Endothelial cell of umbilical vein (primary cell): ENCODE data around the gene HPGDS. TPM values are rescaled to one million over a fixed set of nuclear protein-coding genes. Genes with fewer than 3 reads are reported as not detected.

Source experiments
- BruUV-seq: library from RNA; stranded (reverse); fragments of 400-500 nt; replicated peaks from 2 replicates; lab custom pipeline; 2021; lab: Mats Ljungman, UMichigan
- CTCF ChIA-PET: fragments of 300-600, 350-600 bp; sonication (Branson Sonifier 250); formaldehyde crosslinking; loops from one replicate; lab custom pipeline; 2021; ENCODE audit warnings: antibody characterized with exemption, inconsistent platforms; lab: Charles Lee
- POLR2A ChIA-PET: fragments of 300-600, 350-600 bp; sonication (Branson Sonifier 250); formaldehyde crosslinking; loops from one replicate; lab custom pipeline; 2021; ENCODE audit warnings: antibody characterized with exemption, inconsistent platforms; lab: Charles Lee
- DNase-seq: peaks from one replicate; pipeline ENCODE4 v3.0.0-alpha.2; 2011; ENCODE audit warnings: low read depth, low spot score
- FAIRE-seq: peaks from 2 replicates; lab custom pipeline; 2011; peaks lifted over from hg19 to GRCh38; lab: Jason Lieb, UNC
- H2AFZ ChIP-seq: 2 replicates; pipeline ENCODE4 v1.6.0; 2012; ENCODE audit warnings: low read depth, low read length, control low read depth, inconsistent platforms
- H3K27ac ChIP-seq: 2 replicates; pipeline ENCODE4 v1.5.1; 2011; ENCODE audit warnings: low read depth, mild to moderate bottlenecking, control low read depth, low read length, moderate library complexity; ENCODE audit not compliant: insufficient read depth
- H3K27me3 ChIP-seq, 2 experiments: 2 replicates each; pipeline versions ENCODE4 v1.6.0 to v1.6.1; 2011; ENCODE audit warnings: low read length in 2 of 2, mixed read lengths in 1 of 2; ENCODE audit not compliant: control insufficient read depth in 2 of 2, insufficient read depth in 2 of 2
- H3K36me3 ChIP-seq, 2 experiments: 2 replicates in 1 of 2; 3 replicates in 1 of 2; pipeline ENCODE4 v1.5.1; 2011; ENCODE audit warnings: low read length in 2 of 2, mild to moderate bottlenecking in 1 of 2, moderate library complexity in 1 of 2; ENCODE audit not compliant: control insufficient read depth in 2 of 2, insufficient read depth in 2 of 2; ENCODE audit errors: extremely low read depth in 1 of 2
- H3K4me1 ChIP-seq: 3 replicates; pipeline ENCODE4 v1.5.1; 2011; ENCODE audit warnings: mild to moderate bottlenecking, low read length; ENCODE audit not compliant: control insufficient read depth, insufficient read depth; ENCODE audit errors: extremely low read depth
- H3K4me2 ChIP-seq: 2 replicates; pipeline ENCODE4 v1.6.1; 2011; ENCODE audit warnings: low read length, control low read depth, mixed read lengths; ENCODE audit not compliant: insufficient read depth
- H3K4me3 ChIP-seq, 3 experiments: fragments of 200-600 bp in 1 of 3; sonication (generic), shearing (Covaris generic) in 1 of 3; replicated peaks in 1 of 3; 2 replicates each; pipeline ENCODE4 v1.5.1; 2011 to 2016; ENCODE audit warnings: control low read depth in 3 of 3, low read length in 3 of 3, mild to moderate bottlenecking in 2 of 3, inconsistent platforms in 1 of 3, low read depth in 1 of 3, moderate library complexity in 1 of 3; ENCODE audit not compliant: insufficient read depth in 1 of 3
- H3K79me2 ChIP-seq: 2 replicates; pipeline ENCODE4 v1.6.0; 2012; ENCODE audit warnings: low read length, inconsistent platforms; ENCODE audit not compliant: control insufficient read depth, insufficient read depth
- H3K9ac ChIP-seq: replicated peaks from 2 replicates; pipeline ENCODE3; 2011; ENCODE audit warnings: low read length, control low read depth; ENCODE audit not compliant: insufficient read depth; ENCODE audit errors: extremely low read depth
- H3K9me1 ChIP-seq: replicated peaks from 3 replicates; pipeline ENCODE4 v1.6.0; 2011; ENCODE audit warnings: mild to moderate bottlenecking, low read length; ENCODE audit not compliant: control insufficient read depth, insufficient read depth; ENCODE audit errors: extremely low read depth
- H3K9me3 ChIP-seq: replicated peaks from 2 replicates; pipeline ENCODE4 v1.5.1; 2012; ENCODE audit warnings: low read length, inconsistent platforms; ENCODE audit not compliant: control insufficient read depth, insufficient read depth
- H4K20me1 ChIP-seq: replicated peaks from 2 replicates; pipeline ENCODE3; 2011; ENCODE audit warnings: mild to moderate bottlenecking, low read length; ENCODE audit not compliant: control insufficient read depth, insufficient read depth; ENCODE audit errors: extremely low read depth
- CTCF ChIP-seq, 2 donors: IDR thresholded peaks; 1 replicate in 1 of 2; 2 replicates in 1 of 2; pipeline ENCODE4 v1.5.1; 2011; ENCODE audit warnings: low read length in 2 of 2, mild to moderate bottlenecking in 2 of 2, moderate library complexity in 2 of 2, control low read depth in 1 of 2, inconsistent platforms in 1 of 2, low read depth in 1 of 2; ENCODE audit not compliant: insufficient read depth in 1 of 2; ENCODE audit errors: extremely low read depth in 1 of 2
- JUN ChIP-seq: IDR thresholded peaks from 2 replicates; pipeline ENCODE4 v1.6.1; 2011; ENCODE audit warnings: borderline replicate concordance, low read depth; ENCODE audit not compliant: insufficient read length, insufficient read depth
- MAX ChIP-seq: IDR thresholded peaks from 2 replicates; pipeline ENCODE4 v1.6.1; 2011; ENCODE audit not compliant: insufficient read depth, insufficient read length
- dilution Hi-C: fragments of 300-500 bp; cut with MboI; formaldehyde crosslinking; loops from one replicate; pipeline ENCODE4 v1.15.0; 2019; ENCODE audit warnings: low sequenced_read_pairs; ENCODE audit not compliant: extremely low pct_ligation_motif_present
- intact Hi-C: fragments of 100-400 bp; cut with micrococcal nuclease; formaldehyde crosslinking; loops from one replicate; pipeline ENCODE4 v1.10.0; 2022
- polyA plus RNA-seq, 4 experiments: library from polyadenylated mRNA; depleted of rRNA in 3 of 4; stranded (reverse) in 3 of 4; unstranded in 1 of 4; fragments of >200 nt; gene quantifications; 2 replicates each; pipeline versions ENCODE4 v1.2.1 to v1.2.3, GENCODE V29; 2011 to 2012; ENCODE audit warnings: missing spikeins in 1 of 4
- total RNA-seq: library from RNA; stranded (reverse); gene quantifications from 2 replicates; pipeline ENCODE4 v1.2.3, GENCODE V29; 2021

The HPGDS gene
- total and polyA plus RNA-seq, 2 donors (not counting 3 experiments of a cell fraction or from before 2014, with no cell fraction given) = not detected

GRCh38 chr4:94306713-94307112, 35.9 kb downstream of the HPGDS start:
- H3K36me3 ChIP-seq = no peaks in the 10 kb centered on the region
- H3K4me1 ChIP-seq = peaks cover 20% of the 10 kb centered on the region
- FAIRE-seq = no peak
- H3K4me3 ChIP-seq = no peak overlapping the region
- no peak overlapping the region for H2AFZ ChIP-seq
- H3K27me3 ChIP-seq = no peaks in the 10 kb centered on the region
- H3K9me3 ChIP-seq = no peaks in the 10 kb centered on the region
- H3K79me2 ChIP-seq = no peaks in the 10 kb centered on the region
- H3K9ac ChIP-seq = no peak overlapping the region
- dilution Hi-C loops = no loop called here
- intact Hi-C loops = loop anchor here (2.0 to 10.0 kb wide), 3 partner anchors 58 to 818 kb away; no protein-coding TSS in a partner anchor
- ChIA-PET CTCF (interaction anchor here (0.7 to 4.9 kb wide), 6 partner anchors 17 to 425 kb away, joined by 3 to 46 read pairs (median 4); no protein-coding TSS in a partner anchor), POLR2A (no interaction called here)
- H3K4me2 ChIP-seq = peak overlapping the region; percentile 34
- peak overlapping the region; percentile 20 for H3K27ac ChIP-seq
- TF ChIP-seq MAX (peak; percentile 9), CTCF (IDR thresholded peaks at IDR 0.05; ENCODE audit: extremely low read depth in 1 of 2, insufficient read depth in 1 of 2, low read depth in 1 of 2, low read length in 2 of 2) (no peak), JUN (peak; percentile 34)
- DNase-seq = peak; percentile 79
- no TSS peak for BruUV-seq
- no peaks in the 10 kb centered on the region for H4K20me1 ChIP-seq
- no peaks in the 10 kb centered on the region for H3K9me1 ChIP-seq
